Uterus (tissue), 2 donors: ENCODE results near the gene VEPH1.

Experiments
- POLR2A ChIP-seq, 2 donors: fragments of 450-650 bp; IDR thresholded peaks; one replicate each; pipeline ENCODE4 v1.6.1; 2016; ENCODE audit warnings: antibody characterized with exemption in 2 of 2, mild to moderate bottlenecking in 1 of 2, moderate library complexity in 1 of 2
- TF ChIP-seq, protein P1 (sequence below), 4 experiments: fragments of 200-600 bp in 2 of 4; fragments of 450-650 bp in 2 of 4; sonication (generic) in 2 of 4; IDR thresholded peaks; one replicate each; pipeline ENCODE4 v1.5.1; 2016 to 2019; ENCODE audit warnings: antibody characterized with exemption in 4 of 4, mild to moderate bottlenecking in 2 of 4, moderate library complexity in 1 of 4

DNA sequence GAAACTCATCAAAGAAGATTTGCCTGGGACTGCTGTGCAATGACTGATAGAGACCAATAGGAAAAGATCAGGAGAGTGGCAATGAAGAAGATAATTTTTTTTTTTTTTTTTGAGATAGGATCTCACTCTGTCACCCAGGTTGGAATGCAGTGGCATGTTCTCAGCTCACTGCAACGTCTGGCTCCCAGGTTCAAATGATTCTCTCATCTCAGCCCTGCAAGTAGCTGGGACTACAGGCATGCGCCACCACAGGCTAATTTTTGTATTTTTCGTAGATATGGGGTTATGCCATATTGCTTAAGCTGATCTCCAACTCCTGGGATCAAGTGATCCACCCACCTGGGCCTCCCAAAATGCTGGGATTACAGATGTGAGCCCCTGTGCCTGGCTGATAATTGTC lies 226.4 kb downstream of the VEPH1 start:
- TF ChIP-seq, protein P1, sequence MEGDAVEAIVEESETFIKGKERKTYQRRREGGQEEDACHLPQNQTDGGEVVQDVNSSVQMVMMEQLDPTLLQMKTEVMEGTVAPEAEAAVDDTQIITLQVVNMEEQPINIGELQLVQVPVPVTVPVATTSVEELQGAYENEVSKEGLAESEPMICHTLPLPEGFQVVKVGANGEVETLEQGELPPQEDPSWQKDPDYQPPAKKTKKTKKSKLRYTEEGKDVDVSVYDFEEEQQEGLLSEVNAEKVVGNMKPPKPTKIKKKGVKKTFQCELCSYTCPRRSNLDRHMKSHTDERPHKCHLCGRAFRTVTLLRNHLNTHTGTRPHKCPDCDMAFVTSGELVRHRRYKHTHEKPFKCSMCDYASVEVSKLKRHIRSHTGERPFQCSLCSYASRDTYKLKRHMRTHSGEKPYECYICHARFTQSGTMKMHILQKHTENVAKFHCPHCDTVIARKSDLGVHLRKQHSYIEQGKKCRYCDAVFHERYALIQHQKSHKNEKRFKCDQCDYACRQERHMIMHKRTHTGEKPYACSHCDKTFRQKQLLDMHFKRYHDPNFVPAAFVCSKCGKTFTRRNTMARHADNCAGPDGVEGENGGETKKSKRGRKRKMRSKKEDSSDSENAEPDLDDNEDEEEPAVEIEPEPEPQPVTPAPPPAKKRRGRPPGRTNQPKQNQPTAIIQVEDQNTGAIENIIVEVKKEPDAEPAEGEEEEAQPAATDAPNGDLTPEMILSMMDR (IDR thresholded peaks at IDR 0.05): no peak
- TF ChIP-seq POLR2A (IDR thresholded peaks at IDR 0.05): no peak
